MV-4-11 (cell line): Measurements from ENCODE around the gene INSYN2A.

Experiments
- DNase-seq: peaks from one replicate; lab custom pipeline; 2025; lab: John Stamatoyannopoulos, UW

INSYN2A gene

GRCh38 chr10:127196282-127197153, at the start of gene INSYN2A:
INSYN2A (minus strand) TSS chr10:127196591; CDS start chr10:127176395, 20,196 bp downstream.
- DNase-seq, result no peak

- no peak for DNase-seq
Measured at GRCh38 chr10:127245456-127245855, 49.1 kb upstream of the INSYN2A start.

- peak; percentile 16 for DNase-seq
Measured at GRCh38 chr10:127243490-127244272, 47.3 kb upstream of the INSYN2A start.

GRCh38 chr10:127242914-127243313, 46.5 kb upstream of the INSYN2A start:
- no peak for DNase-seq

GRCh38 chr10:127236266-127236665, 39.9 kb upstream of the INSYN2A start:
- no peak for DNase-seq

GRCh38 chr10:127234306-127234800, 38.0 kb upstream of the INSYN2A start:
- no peak for DNase-seq

- DNase-seq, result no peak
Measured at GRCh38 chr10:127228195-127228787, 31.9 kb upstream of the INSYN2A start.

- DNase-seq, result no peak
Measured at GRCh38 chr10:127227663-127228062, 31.3 kb upstream of the INSYN2A start.

- DNase-seq, result no peak
Measured at GRCh38 chr10:127227027-127227426, 30.6 kb upstream of the INSYN2A start.

- peak; percentile 72 for DNase-seq
Measured at GRCh38 chr10:127221281-127221680, 24.9 kb upstream of the INSYN2A start.

- DNase-seq, result no peak
Measured at GRCh38 chr10:127218658-127219057, 22.3 kb upstream of the INSYN2A start.

- DNase-seq, result peak; percentile 39
Measured at GRCh38 chr10:127216786-127217185, 20.4 kb upstream of the INSYN2A start.

- DNase-seq, result no peak
Measured at GRCh38 chr10:127216274-127216673, 19.9 kb upstream of the INSYN2A start.

- no peak for DNase-seq
Measured at GRCh38 chr10:127215866-127216265, 19.5 kb upstream of the INSYN2A start.

GRCh38 chr10:127210936-127211466, 14.6 kb upstream of the INSYN2A start:
- peak; percentile 93 for DNase-seq

GRCh38 chr10:127207081-127207480, 10.7 kb upstream of the INSYN2A start:
- DNase-seq, result no peak

GRCh38 chr10:127203067-127203466, 6.7 kb upstream of the INSYN2A start:
- DNase-seq, result no peak

- DNase-seq, result no peak
Measured at GRCh38 chr10:127200646-127201045, 4.3 kb upstream of the INSYN2A start.

- no peak for DNase-seq
Measured at GRCh38 chr10:127198721-127199120, 2.3 kb upstream of the INSYN2A start.

- no peak for DNase-seq
Measured at GRCh38 chr10:127198307-127198706, 1.9 kb upstream of the INSYN2A start.

GRCh38 chr10:127197154-127197432, 702 bp upstream of the INSYN2A start:
- DNase-seq, result no peak

GRCh38 chr10:127195571-127196281, 665 bp downstream of the INSYN2A start:
- DNase-seq, result no peak
